ENCODE measurements around the gene KCNH5.

GRCh38 chr14:62743560-62743959, 301.7 kb downstream of the KCNH5 start:
- TF ChIP-seq CTCF (conservative IDR thresholded peaks at IDR 0.05) (no peak), ZFX (IDR thresholded peaks at IDR 0.05) (no peak)

Data from C4-2B (cell line).